H1 (cell line): Measurements from ENCODE around the gene FABP6. TPM values are rescaled to one million over a fixed set of nuclear protein-coding genes. Genes with fewer than 3 reads are reported as not detected.

Source experiments
- CTCF ChIA-PET: fragments of 300-600 bp; sonication (Branson Sonifier 250); formaldehyde crosslinking; loops from one replicate; lab custom pipeline; 2021; ENCODE audit not compliant: partially characterized antibody; lab: Charles Lee
- POLR2A ChIA-PET: fragments of 300-600 bp; sonication (Branson Sonifier 250); formaldehyde crosslinking; loops from one replicate; lab custom pipeline; 2021; ENCODE audit warnings: inconsistent platforms; ENCODE audit not compliant: partially characterized antibody; lab: Charles Lee
- DNase-seq, 2 experiments: peaks; one replicate each; pipeline versions ENCODE4 v3.0.0 to v3.0.0-alpha.2; 2010 to 2022; ENCODE audit warnings: low spot score in 2 of 2, low read depth in 1 of 2, mixed read lengths in 1 of 2
- FAIRE-seq: peaks from 2 replicates; lab custom pipeline; 2011; peaks lifted over from hg19 to GRCh38; lab: Jason Lieb, UNC
- H2AFZ ChIP-seq: 2 replicates; pipeline ENCODE4 v1.8.1; 2012; ENCODE audit warnings: low read length, inconsistent platforms
- H2AK5ac ChIP-seq: 2 replicates; pipeline ENCODE4 v1.6.1; 2013; ENCODE audit warnings: low read depth, low read length
- H2BK120ac ChIP-seq: replicated peaks from 2 replicates; pipeline ENCODE3; 2013; ENCODE audit warnings: low read depth, low read length, inconsistent platforms
- H2BK12ac ChIP-seq: 2 replicates; pipeline ENCODE4 v1.6.1; 2013; ENCODE audit warnings: low read depth, low read length
- H2BK15ac ChIP-seq: 2 replicates; pipeline ENCODE4 v1.6.1; 2013; ENCODE audit warnings: low read length
- H2BK20ac ChIP-seq: 2 replicates; pipeline ENCODE4 v1.6.1; 2013; ENCODE audit warnings: low read length
- H2BK5ac ChIP-seq: 2 replicates; pipeline ENCODE4 v1.6.1; 2013; ENCODE audit warnings: low read depth, low read length
- H3K14ac ChIP-seq: 2 replicates; pipeline ENCODE4 v1.6.1; 2013; ENCODE audit warnings: inconsistent platforms; ENCODE audit not compliant: insufficient read length
- H3K18ac ChIP-seq: 2 replicates; pipeline ENCODE4 v1.6.1; 2013; ENCODE audit warnings: low read length; ENCODE audit errors: extremely low read depth
- H3K23ac ChIP-seq: 2 replicates; pipeline ENCODE4 v1.6.1; 2013; ENCODE audit warnings: inconsistent platforms; ENCODE audit not compliant: insufficient read length
- H3K23me2 ChIP-seq: 2 replicates; pipeline ENCODE4 v1.6.1; 2013; ENCODE audit warnings: low read depth, low read length
- H3K27ac ChIP-seq: 2 replicates; pipeline ENCODE4 v1.6.1; 2011; ENCODE audit warnings: low read depth, low read length, inconsistent platforms
- H3K27me3 ChIP-seq, 4 experiments: replicated peaks in 1 of 4; 1 replicate in 1 of 4; 2 replicates in 3 of 4; pipeline versions ENCODE4 v1.6.1 to v1.8.1; 2011 to 2013; ENCODE audit warnings: low read length in 3 of 4, mild to moderate bottlenecking in 3 of 4, inconsistent platforms in 2 of 4, mixed read lengths in 2 of 4, moderate library complexity in 1 of 4; ENCODE audit not compliant: control insufficient read depth in 3 of 4, insufficient read depth in 3 of 4; ENCODE audit errors: extremely low read depth in 1 of 4
- H3K36me3 ChIP-seq, 4 experiments: 2 replicates each; pipeline versions ENCODE4 v1.6.1 to v1.8.1; 2011 to 2013; ENCODE audit warnings: mild to moderate bottlenecking in 4 of 4, low read length in 3 of 4, moderate library complexity in 2 of 4, control low read depth in 1 of 4, inconsistent platforms in 1 of 4; ENCODE audit not compliant: insufficient read depth in 4 of 4, control insufficient read depth in 2 of 4
- H3K4ac ChIP-seq: replicated peaks from 2 replicates; pipeline ENCODE3; 2013; ENCODE audit warnings: low read length, low read depth, mixed read lengths, inconsistent platforms; ENCODE audit not compliant: insufficient read length
- H3K4me1 ChIP-seq, 4 experiments: replicated peaks in 1 of 4; 1 replicate in 1 of 4; 2 replicates in 3 of 4; pipeline versions ENCODE4 v1.6.1 to v1.8.1; 2011 to 2013; ENCODE audit warnings: low read length in 3 of 4, inconsistent platforms in 2 of 4, mixed read lengths in 1 of 4; ENCODE audit not compliant: insufficient read depth in 4 of 4, control insufficient read depth in 3 of 4
- H3K4me2 ChIP-seq, 2 experiments: 2 replicates each; pipeline versions ENCODE4 v1.6.1 to v1.8.1; 2011 to 2013; ENCODE audit warnings: low read depth in 2 of 2, low read length in 2 of 2, control low read depth in 1 of 2, inconsistent platforms in 1 of 2, mild to moderate bottlenecking in 1 of 2; ENCODE audit not compliant: insufficient read depth in 1 of 2
- H3K4me3 ChIP-seq, 4 experiments: fragments of 200-600, 300-600 bp in 1 of 4; sonication (generic), shearing (Covaris generic), sonication (Bioruptor Twin) in 1 of 4; 2 replicates each; pipeline versions ENCODE4 v1.5.1 to v1.8.1; 2011 to 2016; ENCODE audit warnings: low read length in 4 of 4, low read depth in 3 of 4, control low read depth in 2 of 4, inconsistent platforms in 2 of 4, mild to moderate bottlenecking in 2 of 4, mixed read lengths in 1 of 4, moderate library complexity in 1 of 4; ENCODE audit not compliant: insufficient read depth in 2 of 4; ENCODE audit errors: extremely low read depth in 1 of 4
- H3K56ac ChIP-seq: replicated peaks from 2 replicates; pipeline ENCODE3; 2013; ENCODE audit warnings: low read depth, mild to moderate bottlenecking, mixed read lengths, low read length, inconsistent platforms; ENCODE audit not compliant: insufficient read length
- H3K79me1 ChIP-seq: 2 replicates; pipeline ENCODE4 v1.6.1; 2013; ENCODE audit warnings: low read depth, low read length, control low read depth
- H3K79me2 ChIP-seq, 2 experiments: 2 replicates each; pipeline versions ENCODE4 v1.6.1 to v1.8.1; 2012 to 2013; ENCODE audit warnings: low read length in 2 of 2, mild to moderate bottlenecking in 2 of 2, inconsistent platforms in 1 of 2; ENCODE audit not compliant: insufficient read depth in 2 of 2, control insufficient read depth in 1 of 2
- H3K9ac ChIP-seq, 4 experiments: replicated peaks in 1 of 4; 1 replicate in 1 of 4; 2 replicates in 3 of 4; pipeline versions ENCODE4 v1.6.1 to v1.8.1; 2011 to 2013; ENCODE audit warnings: low read depth in 3 of 4, low read length in 3 of 4, control low read depth in 2 of 4, mild to moderate bottlenecking in 2 of 4, moderate library complexity in 2 of 4, inconsistent platforms in 1 of 4; ENCODE audit errors: extremely low read depth in 1 of 4
- H3K9me3 ChIP-seq, 2 experiments: 2 replicates each; pipeline versions ENCODE4 v1.6.1 to v1.8.1; 2012 to 2013; ENCODE audit warnings: mild to moderate bottlenecking in 2 of 2, moderate library complexity in 2 of 2, control low read depth in 1 of 2, inconsistent platforms in 1 of 2, low read depth in 1 of 2, low read length in 1 of 2, mixed read lengths in 1 of 2; ENCODE audit not compliant: insufficient read depth in 2 of 2
- H4K20me1 ChIP-seq, 2 experiments: replicated peaks in 1 of 2; 2 replicates each; pipeline versions ENCODE3 to v1.8.1; 2011 to 2013; ENCODE audit warnings: inconsistent platforms in 2 of 2, low read length in 2 of 2, mild to moderate bottlenecking in 1 of 2; ENCODE audit not compliant: insufficient read depth in 2 of 2, control insufficient read depth in 1 of 2
- H4K5ac ChIP-seq: 2 replicates; pipeline ENCODE4 v1.6.1; 2013; ENCODE audit warnings: low read length, low read depth, mixed read lengths, inconsistent platforms; ENCODE audit not compliant: insufficient read length
- H4K8ac ChIP-seq: 2 replicates; pipeline ENCODE4 v1.8.0; 2013; ENCODE audit warnings: mild to moderate bottlenecking, moderate library complexity, low read length, inconsistent platforms; ENCODE audit not compliant: insufficient read depth; ENCODE audit errors: extremely low read depth
- H4K91ac ChIP-seq: replicated peaks from 2 replicates; pipeline ENCODE3; 2013; ENCODE audit warnings: low read length, mixed read lengths, inconsistent platforms; ENCODE audit not compliant: insufficient read length
- CBX8 ChIP-seq: fragments of 300-800, 300-1000 bp; sonication (generic); IDR thresholded peaks from 2 replicates; pipeline ENCODE4 v1.7.1; 2016; ENCODE audit warnings: low read depth, low read length, borderline replicate concordance
- CHD1 ChIP-seq: IDR thresholded peaks from 2 replicates; pipeline ENCODE4 v1.6.1; 2012; ENCODE audit warnings: low read depth, low read length, improper control_type of control experiment
- CREB1 ChIP-seq: IDR thresholded peaks from 2 replicates; pipeline ENCODE4 v1.6.1; 2012; ENCODE audit warnings: inconsistent platforms
- HDAC2 ChIP-seq, 2 experiments: fragments of 300-600 bp in 1 of 2; sonication (generic) in 1 of 2; IDR thresholded peaks; 2 replicates each; pipeline ENCODE4 v1.6.1; 2011 to 2012; ENCODE audit warnings: low read depth in 2 of 2, low read length in 2 of 2, mild to moderate bottlenecking in 2 of 2, moderate library complexity in 2 of 2, borderline replicate concordance in 1 of 2, inconsistent platforms in 1 of 2
- KDM5A ChIP-seq: fragments of 200-600 bp; IDR thresholded peaks from 2 replicates; pipeline ENCODE4 v1.7.1; 2012; ENCODE audit warnings: mild to moderate bottlenecking, low read length, inconsistent platforms, mixed read lengths
- POU5F1 ChIP-seq: IDR thresholded peaks from 2 replicates; pipeline ENCODE4 v1.6.1; 2011; ENCODE audit warnings: low read depth, mild to moderate bottlenecking, low read length, moderate library complexity
- RFX5 ChIP-seq: IDR thresholded peaks from 2 replicates; pipeline ENCODE4 v1.6.1; 2011; ENCODE audit warnings: low read depth, low read length, improper control_type of control experiment, borderline replicate concordance
- TAF1 ChIP-seq: IDR thresholded peaks from 2 replicates; pipeline ENCODE4 v1.6.1; 2011; ENCODE audit warnings: mild to moderate bottlenecking, low read depth, low read length
- TAF7 ChIP-seq: optimal IDR thresholded peaks from 2 replicates; pipeline ENCODE3; 2011; ENCODE audit warnings: low read depth, mild to moderate bottlenecking, inconsistent platforms, low read length, moderate library complexity, borderline replicate concordance
- YY1 ChIP-seq: IDR thresholded peaks from 2 replicates; pipeline ENCODE4 v1.6.1; 2011; ENCODE audit warnings: low read depth, mild to moderate bottlenecking, low read length
- WGBS, 2 experiments: shearing (Covaris generic) in 1 of 2; methylation state at CpG; one replicate each; pipeline versions ENCODE4 v1.1.6 to v1.1.7; 2013 to 2015; ENCODE audit warnings: low lambda C conversion rate in 2 of 2, mixed read lengths in 2 of 2, inconsistent platforms in 1 of 2, low coverage in 1 of 2, missing lambda C conversion rate in 1 of 2; ENCODE audit not compliant: insufficient replicate concordance in 2 of 2, insufficient coverage in 1 of 2, insufficient read length in 1 of 2; ENCODE audit errors: extremely low coverage in 1 of 2, missing lambda C conversion rate in 1 of 2; 5-methylcytosine and 5-hydroxymethylcytosine counted together
- polyA plus RNA-seq, 7 experiments: library from polyadenylated mRNA; depleted of rRNA in 3 of 7; stranded (reverse) in 5 of 7; unstranded in 2 of 7; fragments of >200 nt in 5 of 7; fragments of 200-250 nt in 2 of 7; gene quantifications; 1 replicate in 5 of 7; 2 replicates in 1 of 7; 4 replicates in 1 of 7; pipeline versions ENCODE4 v1.2.1 to v1.2.3, GENCODE V29; 2011 to 2013; ENCODE audit warnings: missing spikeins in 2 of 7, mixed read lengths in 2 of 7
- total RNA-seq: library from RNA; stranded (reverse); fragmentation: NEBNext Ultra II Directional; extraction: Animal tissue kit (Norgen Biotek cat#: 25700); gene quantifications from 2 replicates; pipeline ENCODE4 v1.2.1, GENCODE V29; 2021

FABP6 gene
- total and polyA plus RNA-seq, 2 of the 8 experiments (the other 6 are each of a cell fraction or from before 2014, with no cell fraction given): 4.8 to 6.1 TPM

DNA sequence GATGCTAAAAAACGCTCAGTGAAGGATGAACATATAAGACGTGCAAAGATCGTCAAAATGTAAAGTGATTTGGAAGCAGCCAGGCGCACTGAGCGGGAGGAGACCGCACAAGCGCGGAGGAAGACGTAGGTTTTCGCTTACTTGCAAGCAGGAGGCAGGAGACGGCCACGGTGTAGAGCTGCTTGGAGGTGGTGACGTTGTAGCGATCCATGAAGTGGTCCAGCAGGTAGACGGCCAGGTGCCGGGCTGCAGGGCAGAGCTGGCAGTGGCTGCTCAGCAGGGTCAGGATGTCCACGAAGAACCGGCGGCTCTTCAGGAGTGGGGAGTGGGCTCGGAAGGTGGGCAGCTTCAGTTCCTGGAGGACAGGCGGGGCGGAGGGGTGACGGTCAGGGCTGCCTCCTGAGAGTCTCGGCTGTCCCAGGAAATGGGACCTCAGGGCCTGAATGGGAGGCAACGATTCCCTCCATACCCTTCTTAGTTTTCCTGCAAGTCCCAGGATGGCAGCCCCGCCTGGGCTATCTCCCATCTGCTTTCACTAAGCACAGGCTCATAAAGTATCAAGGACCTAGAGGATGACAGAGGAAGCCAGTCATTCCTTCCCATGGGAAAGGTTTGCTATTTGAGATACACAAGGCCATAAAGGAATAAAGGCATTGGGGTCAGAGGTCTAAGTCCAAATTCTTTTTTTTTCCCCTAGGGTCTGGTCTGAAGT lies 51.2 kb downstream of the FABP6 start:
- 92% methylated on average over 26 of the region's 26 CpGs; no CpG with 5 or more reads in 1 of the 2 experiments for WGBS, 2 experiments
- no peak overlapping the region for H4K5ac ChIP-seq
- no peak overlapping the region for H2BK15ac ChIP-seq
- H3K4ac ChIP-seq: no peak overlapping the region
- no peak overlapping the region for H2BK20ac ChIP-seq
- H2BK12ac ChIP-seq: no peak overlapping the region
- TF ChIP-seq TAF7 (no peak), POU5F1 (no peak), TAF1 (no peak), RFX5 (no peak), KDM5A (no peak), YY1 (no peak), CHD1 (no peak), HDAC2 (IDR thresholded peaks at IDR 0.05; ENCODE audit: borderline replicate concordance in 1 of 2, low read depth in 2 of 2, low read length in 2 of 2) (no peak), CBX8 (no peak), CREB1 (no peak)
- TF ChIP-seq, all 59 proteins: peak for 0
- ChIA-PET CTCF (interaction anchor here (0.6 to 1.7 kb wide), 4 partner anchors 13 to 62 kb away, joined by 3 to 6 read pairs (median 3); no protein-coding TSS in a partner anchor), POLR2A (interaction anchor here (2.2 kb wide), 1 partner anchor 8 kb away, joined by 9 read pairs; no protein-coding TSS in a partner anchor)
- H3K27me3 ChIP-seq: no peaks in the 10 kb centered on the region
- H3K36me3 ChIP-seq: peaks cover 4 to 30% (median 18%) of the 10 kb centered on the region in 4 experiments; a peak in 7 of 8 replicates
- no peak overlapping the region for H2AK5ac ChIP-seq
- no peak overlapping the region for H4K91ac ChIP-seq
- DNase-seq (no peak), FAIRE-seq (no peak)
- no peaks in the 10 kb centered on the region for H3K23me2 ChIP-seq
- no peak overlapping the region for H3K4me3 ChIP-seq
- no peak overlapping the region for H2AFZ ChIP-seq
- no peak overlapping the region for H3K27ac ChIP-seq
- no peak overlapping the region for H3K23ac ChIP-seq
- H3K4me2 ChIP-seq: no peak overlapping the region
- H3K4me1 ChIP-seq: peaks cover 0 to 8% (median 3%) of the 10 kb centered on the region in 4 experiments; a peak in 4 of 7 replicates
- no peak overlapping the region for H3K14ac ChIP-seq
- H3K56ac ChIP-seq: no peak overlapping the region
- H3K9ac ChIP-seq: no peak overlapping the region
- H3K79me2 ChIP-seq: peaks cover 4 to 48% of the 10 kb centered on the region in 2 experiments; a peak in 3 of 4 replicates
- no peak overlapping the region for H2BK120ac ChIP-seq
- peaks cover 5% of the 10 kb centered on the region; the same call in 1 of the 2 replicates for H3K79me1 ChIP-seq
- peaks cover 0 to 4% of the 10 kb centered on the region in 2 experiments for H4K20me1 ChIP-seq
- no peak overlapping the region for H4K8ac ChIP-seq
- no peaks in the 10 kb centered on the region for H3K9me3 ChIP-seq
- no peak overlapping the region for H2BK5ac ChIP-seq
- no peak overlapping the region for H3K18ac ChIP-seq
